Measurements from ENCODE around the gene TM4SF4. TPM values are rescaled to one million over a fixed set of nuclear protein-coding genes. Genes with fewer than 3 reads are reported as not detected.
"Not testable (repeated sequence)": the region's sequence is repeated elsewhere in the genome, so short reads cannot be mapped to it uniquely, and the experiment has no call there.

Gene TM4SF4
- total RNA-seq, 1 experiment from 2014 or later, result not detected

GRCh38 chr3:149444867-149445266 is 29.6 kb upstream of the TM4SF4 start:
- peaks cover 41% of the 10 kb centered on the region for H3K4me1 ChIP-seq (replicated peaks)
- H3K27me3 ChIP-seq (replicated peaks); H3K27ac ChIP-seq; H3K9me3 ChIP-seq (replicated peaks); H3K4me3 ChIP-seq; DNase-seq (ENCODE audit: low read depth in 1 of 2, low spot score in 2 of 2); H3K36me3 ChIP-seq: not testable (repeated sequence)

- H3K36me3 ChIP-seq, result no peaks in the 10 kb centered on the region
- H3K27ac ChIP-seq, result peak overlapping the region; percentile 31; the same call in 1 of the 2 replicates
- peaks cover 18% of the 10 kb centered on the region for H3K9me3 ChIP-seq (replicated peaks)
- H3K4me1 ChIP-seq (replicated peaks), result peaks cover 29% of the 10 kb centered on the region
- no peak overlapping the region for H3K4me3 ChIP-seq
- H3K27me3 ChIP-seq (replicated peaks), result no peaks in the 10 kb centered on the region
- no peak for DNase-seq (ENCODE audit: low read depth in 1 of 2, low spot score in 2 of 2)
Observed at GRCh38 chr3:149448331-149448831, 26.1 kb upstream of the TM4SF4 start.

DNA sequence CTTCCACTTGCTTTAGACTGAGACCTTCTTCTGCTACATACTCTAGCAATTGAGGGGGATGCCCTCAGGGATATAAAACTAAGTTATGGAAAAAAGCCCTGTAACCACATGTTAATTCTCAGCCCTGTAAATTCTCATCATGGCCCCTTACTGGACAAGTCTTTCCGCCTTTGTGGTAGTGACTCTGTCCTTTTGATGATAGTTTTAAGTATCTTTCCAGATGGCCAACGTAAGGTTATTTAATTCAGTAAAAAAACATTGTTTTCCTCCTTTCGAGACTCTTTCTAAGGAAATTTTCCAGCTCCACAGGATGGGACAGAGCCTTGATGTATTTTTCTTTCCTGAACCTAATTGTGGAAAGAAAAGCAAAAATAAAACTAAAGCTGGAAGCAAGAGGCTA is 25.3 kb upstream of the TM4SF4 start:
- H3K4me3 ChIP-seq, result no peak overlapping the region
- no peak for DNase-seq (ENCODE audit: low read depth in 1 of 2, low spot score in 2 of 2)
- H3K27me3 ChIP-seq (replicated peaks), result no peaks in the 10 kb centered on the region

GRCh38 chr3:149449799-149450198 is 24.7 kb upstream of the TM4SF4 start:
- Histone ChIP-seq H3K27ac (no peak overlapping the region), H3K9me3 (replicated peaks) (peaks cover 18% of the 10 kb centered on the region), H3K36me3 (no peaks in the 10 kb centered on the region), H3K4me3 (no peak overlapping the region), H3K4me1 (replicated peaks) (peaks cover 25% of the 10 kb centered on the region), H3K27me3 (replicated peaks) (no peaks in the 10 kb centered on the region)
- DNase-seq (ENCODE audit: low read depth in 1 of 2, low spot score in 2 of 2), result no peak

More for the DNA sequence above, 25.3 kb upstream of the TM4SF4 start:
- Histone ChIP-seq H3K9me3 (replicated peaks) (peaks cover 18% of the 10 kb centered on the region), H3K36me3 (no peaks in the 10 kb centered on the region), H3K4me1 (replicated peaks) (peaks cover 25% of the 10 kb centered on the region), H3K27ac (peak overlapping the region; percentile 31; the same call in 1 of the 2 replicates)

DNA sequence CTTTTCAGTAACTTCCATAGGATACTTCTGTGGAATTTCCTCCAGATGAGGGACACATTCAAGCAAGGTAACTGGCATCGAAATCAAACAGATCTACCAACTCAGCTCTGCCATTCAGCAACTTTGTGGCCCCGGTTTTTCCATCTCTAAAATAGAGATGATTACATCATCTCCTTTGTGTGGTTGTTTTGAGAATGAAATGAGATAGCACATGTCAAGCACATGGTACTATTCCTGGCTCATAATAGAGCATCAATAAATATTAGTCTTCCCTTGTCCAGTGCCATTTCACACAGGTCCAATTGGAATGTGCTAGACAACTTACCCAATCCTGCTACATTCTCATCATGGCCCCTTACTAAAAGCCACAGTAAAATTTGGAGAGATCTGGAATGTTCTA is 24.2 kb upstream of the TM4SF4 start:
- Histone ChIP-seq H3K27ac (no peak overlapping the region), H3K4me3 (no peak overlapping the region), H3K27me3 (replicated peaks) (no peaks in the 10 kb centered on the region), H3K36me3 (no peaks in the 10 kb centered on the region), H3K4me1 (replicated peaks) (peaks cover 25% of the 10 kb centered on the region), H3K9me3 (replicated peaks) (peaks cover 18% of the 10 kb centered on the region)
- DNase-seq (ENCODE audit: low read depth in 1 of 2, low spot score in 2 of 2), result no peak

GRCh38 chr3:149452036-149452435 is 22.5 kb upstream of the TM4SF4 start:
- H3K4me3 ChIP-seq, result no peak overlapping the region
- no peak for DNase-seq (ENCODE audit: low read depth in 1 of 2, low spot score in 2 of 2)
- peaks cover 25% of the 10 kb centered on the region for H3K4me1 ChIP-seq (replicated peaks)

GRCh38 chr3:149453140-149453805 is 21.2 kb upstream of the TM4SF4 start:
- DNase-seq (ENCODE audit: low read depth in 1 of 2, low spot score in 2 of 2), result no peak
- Histone ChIP-seq H3K27me3 (replicated peaks) (no peaks in the 10 kb centered on the region), H3K4me1 (replicated peaks) (peaks cover 22% of the 10 kb centered on the region), H3K9me3 (replicated peaks) (peaks cover 18% of the 10 kb centered on the region), H3K27ac (no peak overlapping the region), H3K4me3 (no peak overlapping the region), H3K36me3 (no peaks in the 10 kb centered on the region)

More at GRCh38 chr3:149452036-149452435, 22.5 kb upstream of the TM4SF4 start:
- Histone ChIP-seq H3K36me3 (no peaks in the 10 kb centered on the region), H3K9me3 (replicated peaks) (peaks cover 18% of the 10 kb centered on the region), H3K27me3 (replicated peaks) (no peaks in the 10 kb centered on the region), H3K27ac (no peak overlapping the region)

GRCh38 chr3:149454746-149455145 is 19.8 kb upstream of the TM4SF4 start:
- no peaks in the 10 kb centered on the region for H3K36me3 ChIP-seq
- H3K27ac ChIP-seq, result no peak overlapping the region
- H3K27me3 ChIP-seq (replicated peaks), result no peaks in the 10 kb centered on the region
- peaks cover 9% of the 10 kb centered on the region for H3K4me1 ChIP-seq (replicated peaks)
- H3K9me3 ChIP-seq (replicated peaks), result peaks cover 18% of the 10 kb centered on the region
- H3K4me3 ChIP-seq, result no peak overlapping the region
- DNase-seq (ENCODE audit: low read depth in 1 of 2, low spot score in 2 of 2), result no peak

GRCh38 chr3:149455366-149455765 is 19.1 kb upstream of the TM4SF4 start:
- Histone ChIP-seq H3K9me3 (replicated peaks) (peaks cover 18% of the 10 kb centered on the region), H3K4me3 (no peak overlapping the region), H3K4me1 (replicated peaks) (peaks cover 3% of the 10 kb centered on the region), H3K27ac (no peak overlapping the region), H3K27me3 (replicated peaks) (no peaks in the 10 kb centered on the region), H3K36me3 (no peaks in the 10 kb centered on the region)
- DNase-seq (ENCODE audit: low read depth in 1 of 2, low spot score in 2 of 2), result no peak

DNA sequence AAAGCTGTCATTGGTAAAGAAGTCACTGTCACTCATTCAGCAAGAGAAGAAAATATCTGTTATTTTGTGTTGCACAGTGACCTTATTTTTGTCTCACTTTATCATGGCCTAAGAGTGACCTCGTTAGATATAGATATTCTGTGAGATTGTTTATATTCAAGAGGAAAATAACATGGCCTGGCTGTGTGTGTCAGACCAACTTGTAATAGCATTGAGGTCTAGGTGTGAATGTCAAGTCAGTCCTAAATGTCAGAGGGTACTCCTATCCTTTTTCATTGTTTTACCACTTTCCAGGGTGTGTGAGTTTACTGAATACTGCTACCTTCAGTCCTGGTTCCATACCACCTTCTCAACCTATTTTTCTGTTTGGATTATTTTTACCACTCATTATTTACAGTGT is 18.5 kb upstream of the TM4SF4 start:
- Histone ChIP-seq H3K36me3 (no peaks in the 10 kb centered on the region), H3K9me3 (replicated peaks) (peaks cover 18% of the 10 kb centered on the region), H3K27me3 (replicated peaks) (no peaks in the 10 kb centered on the region), H3K27ac (no peak overlapping the region), H3K4me3 (no peak overlapping the region), H3K4me1 (replicated peaks) (no peaks in the 10 kb centered on the region)
- DNase-seq (ENCODE audit: low read depth in 1 of 2, low spot score in 2 of 2), result no peak

DNA sequence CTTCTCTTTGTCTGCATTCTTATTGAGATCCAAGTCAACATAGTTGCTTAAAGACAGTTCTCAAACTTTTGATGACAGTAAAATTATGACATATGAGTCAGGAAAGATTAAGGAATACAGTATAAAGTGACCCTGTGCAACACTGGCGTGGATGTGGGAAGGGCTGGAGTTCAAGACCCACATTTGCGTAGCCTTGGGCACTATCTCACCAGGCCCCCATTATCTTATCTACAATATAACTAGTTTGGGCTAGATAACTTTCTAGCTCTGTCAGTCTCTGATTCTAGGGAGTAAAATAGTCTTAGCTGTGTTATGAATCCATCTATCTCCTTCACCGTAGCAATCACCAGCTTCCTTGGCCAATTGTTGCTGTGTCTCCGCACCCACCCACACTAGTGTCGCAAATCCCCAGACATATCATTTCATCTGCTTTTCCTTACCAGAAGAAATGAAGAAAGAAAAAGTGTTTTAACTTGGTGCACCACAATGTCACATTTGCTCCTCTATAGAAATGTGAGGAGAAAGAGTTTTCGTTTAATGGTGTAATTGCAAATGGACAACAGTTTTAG is 14.9 kb upstream of the TM4SF4 start:
- H3K27me3 ChIP-seq (replicated peaks), result no peaks in the 10 kb centered on the region
- no peak for DNase-seq (ENCODE audit: low read depth in 1 of 2, low spot score in 2 of 2)
- no peaks in the 10 kb centered on the region for H3K9me3 ChIP-seq (replicated peaks)
- H3K4me1 ChIP-seq (replicated peaks), result peaks cover 15% of the 10 kb centered on the region
- H3K36me3 ChIP-seq, result no peaks in the 10 kb centered on the region
- no peak overlapping the region for H3K27ac ChIP-seq
- no peak overlapping the region for H3K4me3 ChIP-seq

- H3K36me3 ChIP-seq, result no peaks in the 10 kb centered on the region
- DNase-seq (ENCODE audit: low read depth in 1 of 2, low spot score in 2 of 2), result no peak
- no peak overlapping the region for H3K27ac ChIP-seq
- H3K27me3 ChIP-seq (replicated peaks), result no peaks in the 10 kb centered on the region
- peaks cover 15% of the 10 kb centered on the region for H3K4me1 ChIP-seq (replicated peaks)
- no peak overlapping the region for H3K4me3 ChIP-seq
- H3K9me3 ChIP-seq (replicated peaks), result no peaks in the 10 kb centered on the region
Observed at GRCh38 chr3:149460117-149460516, 14.4 kb upstream of the TM4SF4 start.

DNA sequence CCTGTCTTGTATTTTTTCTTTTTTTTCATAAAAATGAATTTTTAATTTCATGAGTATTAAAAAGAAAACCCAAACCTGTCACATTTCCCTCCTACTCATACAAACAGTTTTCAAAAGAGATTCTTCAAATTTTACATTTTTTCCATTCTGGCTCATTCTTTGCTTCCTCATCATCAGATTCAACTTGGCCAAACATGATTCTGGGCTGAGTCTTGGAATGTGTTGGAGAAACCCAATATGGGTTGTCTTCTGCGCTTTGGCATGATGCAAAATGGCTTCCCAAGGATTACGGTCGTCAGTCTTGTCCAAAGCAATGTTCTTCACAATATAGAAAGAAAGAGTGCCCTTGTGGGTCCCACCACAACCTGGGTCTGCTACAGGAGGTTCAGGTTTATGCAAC is 12.4 kb upstream of the TM4SF4 start:
- Histone ChIP-seq H3K4me3 (no peak overlapping the region), H3K27ac (peak overlapping the region; percentile 69), H3K9me3 (replicated peaks) (no peaks in the 10 kb centered on the region), H3K27me3 (replicated peaks) (no peaks in the 10 kb centered on the region), H3K36me3 (no peaks in the 10 kb centered on the region), H3K4me1 (replicated peaks) (peaks cover 33% of the 10 kb centered on the region)
- no peak for DNase-seq (ENCODE audit: low read depth in 1 of 2, low spot score in 2 of 2)

- Histone ChIP-seq H3K9me3 (replicated peaks) (no peaks in the 10 kb centered on the region), H3K4me3 (no peak overlapping the region), H3K27me3 (replicated peaks) (no peaks in the 10 kb centered on the region), H3K27ac (peak overlapping the region; percentile 69), H3K36me3 (no peaks in the 10 kb centered on the region), H3K4me1 (replicated peaks) (peaks cover 38% of the 10 kb centered on the region)
- peak in 1 of 2 experiments; percentile 58 for DNase-seq (ENCODE audit: low read depth in 1 of 2, low spot score in 2 of 2)
Observed at GRCh38 chr3:149462581-149463011, 11.9 kb upstream of the TM4SF4 start.
